C1 segment of cervical spinal cord (tissue), 14 donors: ENCODE results near the gene C1QTNF2.
A peak's percentile ranks its signal among the peaks of the same experiment; 100 is the strongest.
"Not testable (repeated sequence)": the region's sequence is repeated elsewhere in the genome, so short reads cannot be mapped to it uniquely, and the experiment has no call there.

Source experiments
- DNase-seq, 14 donors: peaks; one replicate each; lab custom pipeline; 2025; lab: John Stamatoyannopoulos, UW

C1QTNF2 gene

DNA sequence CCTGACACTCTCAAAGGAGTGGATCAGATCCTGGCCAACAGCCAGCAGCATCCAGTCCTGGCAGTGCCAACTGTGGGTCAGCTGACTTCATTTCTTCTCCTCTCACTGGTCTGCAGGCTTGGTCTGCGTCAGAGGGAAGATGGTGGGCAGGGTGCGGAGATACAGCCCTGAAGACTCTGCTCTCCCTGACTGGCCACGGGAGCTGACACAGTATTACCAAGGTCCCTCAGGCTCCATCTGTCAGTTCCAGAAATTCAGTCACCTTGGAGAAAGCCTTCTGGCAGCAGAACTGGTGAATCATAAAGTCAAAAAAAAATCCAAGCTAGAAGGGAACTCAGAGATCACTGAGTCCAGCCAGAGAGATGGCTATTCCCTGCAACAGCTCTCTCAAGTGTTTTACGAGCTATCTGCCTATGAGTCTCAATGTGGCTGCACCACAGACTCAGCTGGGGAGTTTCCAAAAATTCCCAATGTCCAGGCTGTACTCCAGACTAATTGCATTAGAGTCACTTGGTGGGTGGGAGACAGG is 27.9 kb downstream of the C1QTNF2 start:
- DNase-seq, result peak in 3 of 14 donors; percentile 13 to 87 (median 13)

DNA sequence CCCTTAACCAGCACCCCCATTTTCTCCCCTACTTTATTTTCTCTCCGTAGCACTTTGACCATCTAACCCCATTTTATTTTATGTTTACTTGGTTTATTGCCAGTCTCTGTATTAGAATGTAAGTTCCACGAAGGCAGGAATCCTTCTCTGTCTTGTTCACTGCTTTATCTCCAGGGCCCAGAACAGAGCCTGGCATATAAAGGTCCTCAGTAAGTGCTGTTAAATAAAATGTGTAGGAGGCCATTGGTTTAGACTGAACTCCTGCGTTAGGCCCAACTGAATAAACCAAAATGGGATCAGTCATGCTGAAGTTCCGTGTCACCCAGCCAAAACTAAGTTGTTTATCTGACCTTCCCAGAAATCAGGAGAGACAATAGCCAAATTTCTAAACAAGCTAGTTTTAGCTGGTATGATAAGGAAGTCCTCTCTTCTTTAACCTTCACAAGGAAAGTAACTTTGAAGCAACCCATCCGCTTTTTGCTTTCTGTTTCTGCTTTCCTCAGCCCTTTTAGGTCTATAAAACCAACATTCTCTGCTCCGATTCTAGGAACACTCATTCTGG is 29.0 kb downstream of the C1QTNF2 start:
- no peak for DNase-seq

DNA sequence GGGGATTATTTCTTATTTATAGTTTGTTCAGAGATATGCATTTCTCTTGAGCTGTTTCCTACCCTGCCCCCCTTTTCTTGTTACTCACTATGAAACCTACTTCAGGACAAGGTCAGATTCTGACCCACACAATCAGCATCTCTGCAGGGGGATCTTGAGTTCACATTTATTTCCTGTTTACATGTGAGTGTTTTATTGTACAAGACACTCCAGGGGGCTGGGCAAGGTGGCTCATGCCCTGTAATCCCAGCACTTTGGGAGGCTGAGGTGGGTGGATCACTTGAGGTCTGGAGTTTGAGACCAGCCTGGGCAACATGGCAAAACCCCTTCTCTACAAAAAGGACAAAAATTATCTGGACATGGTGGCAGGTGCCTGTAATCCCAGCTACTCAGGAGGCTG is 29.9 kb downstream of the C1QTNF2 start:
- not testable (repeated sequence) for DNase-seq

DNA sequence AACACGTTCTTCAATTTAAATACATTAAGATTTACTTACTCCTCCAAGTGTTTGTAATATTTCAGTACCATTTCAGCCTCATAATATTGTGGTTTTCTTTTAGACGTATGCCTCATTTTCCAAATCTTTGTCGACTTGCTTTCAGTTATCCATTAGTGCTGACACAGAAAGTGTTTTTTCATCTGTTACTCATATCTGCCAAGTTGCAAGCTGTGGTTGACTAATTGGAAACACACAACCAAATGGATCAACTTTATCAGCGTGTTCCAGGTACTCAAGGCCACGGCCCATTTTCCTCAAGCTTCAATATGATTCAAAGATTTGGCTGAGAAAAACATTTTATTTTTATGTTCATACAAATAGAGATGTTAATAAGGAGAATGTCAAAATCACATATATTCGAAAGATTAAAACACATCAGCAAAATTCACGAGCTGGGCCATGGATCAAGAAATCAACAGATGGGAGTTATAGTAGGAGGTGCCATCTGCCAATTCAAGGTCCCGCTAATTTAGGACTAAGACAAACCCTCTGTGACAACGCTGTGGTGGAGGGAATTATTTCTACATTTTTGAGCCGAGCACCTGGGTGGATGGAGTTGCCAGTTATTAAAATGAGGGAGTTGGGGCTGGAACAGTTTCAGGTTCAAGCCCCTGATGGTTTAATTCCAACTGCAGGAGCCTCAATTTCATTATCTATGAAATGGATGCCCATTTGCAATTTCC is 30.9 kb downstream of the C1QTNF2 start:
- DNase-seq, result peak in 1 of 14 donors; percentile 94

DNA sequence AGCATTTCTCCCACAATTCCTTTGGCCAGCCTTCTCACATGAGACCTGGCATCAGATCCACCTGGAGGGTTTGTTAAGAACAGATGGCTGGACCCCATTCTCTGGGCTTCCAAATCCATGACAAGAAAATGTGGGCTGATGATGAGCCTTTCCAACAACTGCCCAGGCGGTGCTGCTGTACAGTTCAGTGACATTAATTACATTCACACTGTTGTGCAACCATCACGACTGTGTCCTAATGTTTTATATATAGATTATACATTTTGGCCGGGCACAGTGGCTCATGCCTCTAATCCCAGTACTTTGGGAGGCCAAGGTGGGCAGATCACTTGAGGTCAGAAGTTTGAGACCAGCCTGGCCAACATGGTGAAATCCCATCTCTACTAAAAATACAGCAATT is 35.7 kb downstream of the C1QTNF2 start:
- DNase-seq, result not testable (repeated sequence)

DNA sequence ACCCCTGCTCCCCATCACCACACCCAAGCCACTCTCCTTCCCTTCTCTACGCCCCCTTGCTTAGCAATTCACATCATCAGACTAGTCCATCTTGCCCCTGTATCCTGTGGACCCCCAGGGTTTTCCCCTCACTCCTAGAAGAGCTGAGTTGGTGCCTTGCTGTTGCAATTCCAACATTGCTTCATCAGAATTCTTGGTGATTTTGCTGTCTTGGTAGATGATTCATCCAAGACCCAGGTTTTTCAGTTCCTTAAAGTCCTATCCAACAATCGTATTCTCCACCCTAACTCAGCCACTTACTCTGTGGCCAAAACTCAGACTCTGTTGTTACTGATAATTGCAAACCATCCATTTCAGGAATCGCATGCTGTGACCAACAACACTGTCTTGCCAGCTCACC is 36.7 kb downstream of the C1QTNF2 start:
- no peak for DNase-seq

DNA sequence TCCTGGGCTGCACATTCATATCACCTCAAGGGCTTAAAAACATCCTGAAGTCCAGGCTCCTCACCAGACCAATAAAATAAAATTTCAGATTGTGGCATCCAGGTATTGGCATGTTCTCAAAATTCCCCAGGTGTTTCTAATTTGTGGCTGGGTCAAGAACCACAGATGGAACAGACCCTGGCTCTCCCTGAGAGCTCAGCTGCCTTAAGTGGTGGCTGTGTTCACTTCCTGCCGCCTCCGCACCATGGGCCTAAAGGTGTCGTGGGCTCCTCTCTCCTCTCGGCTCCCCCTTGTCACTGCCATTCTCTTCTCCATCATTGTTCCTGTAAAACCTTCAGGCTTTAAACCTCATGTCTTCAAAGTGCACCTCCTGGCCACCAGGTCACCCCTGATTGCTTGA is 40.2 kb downstream of the C1QTNF2 start:
- DNase-seq, result no peak

DNA sequence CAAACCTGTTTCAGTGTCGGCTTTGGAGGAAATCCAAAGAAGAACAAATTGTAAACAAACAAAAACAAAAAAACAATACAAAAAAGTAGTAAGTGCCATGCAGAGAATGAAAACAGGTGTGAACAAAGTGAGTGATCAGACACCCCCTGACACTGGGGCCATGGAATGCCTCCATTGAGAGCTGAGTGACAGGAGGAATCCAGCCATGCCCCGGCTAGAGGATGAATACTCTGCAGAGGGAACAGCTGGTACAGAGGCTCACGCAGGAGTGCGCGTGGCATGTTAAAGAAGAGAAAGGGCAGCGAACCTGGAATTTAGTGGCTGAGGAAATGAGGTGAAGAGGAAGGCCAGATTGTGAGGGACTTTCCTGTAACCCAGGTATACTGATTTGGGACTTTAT is 42.6 kb downstream of the C1QTNF2 start:
- DNase-seq, result no peak

DNA sequence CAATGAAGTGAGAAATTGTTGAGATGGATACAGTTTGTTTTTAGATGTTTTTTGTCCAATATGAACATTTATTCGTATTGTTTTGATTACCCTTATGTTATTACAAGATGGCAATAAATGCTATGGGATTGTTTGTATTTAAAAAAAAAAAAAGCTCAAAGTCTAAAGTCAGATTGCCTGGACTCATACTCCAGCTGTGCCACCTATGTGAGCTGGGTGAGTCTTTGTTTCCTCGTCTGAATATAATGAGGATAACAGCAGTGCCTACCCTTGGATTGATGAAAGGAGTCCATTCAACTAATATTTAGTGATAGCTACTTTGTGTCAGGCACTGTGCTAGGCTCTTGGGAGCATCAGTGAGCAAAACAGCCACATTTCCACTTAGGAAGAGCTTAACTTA is 43.4 kb downstream of the C1QTNF2 start:
- DNase-seq, result no peak

DNA sequence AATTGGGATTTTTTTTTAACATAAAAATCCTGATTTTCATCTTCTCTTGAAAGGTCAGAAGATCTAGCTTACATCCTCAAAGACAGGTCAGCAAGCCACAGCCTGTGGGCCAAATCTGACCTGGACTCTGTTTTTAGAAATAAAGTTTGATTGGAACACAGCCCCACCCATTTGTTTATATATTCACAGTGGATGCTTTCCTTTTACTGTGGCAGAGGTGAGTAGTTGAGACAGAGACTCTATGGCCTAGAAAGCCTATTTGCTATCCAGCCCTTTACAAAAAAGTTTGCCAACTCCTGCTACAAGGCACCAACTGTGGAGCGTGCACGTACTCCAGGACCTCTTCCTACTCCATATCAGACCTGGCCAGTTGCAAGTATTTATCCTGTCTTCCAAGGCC is 44.7 kb downstream of the C1QTNF2 start:
- no peak for DNase-seq

DNA sequence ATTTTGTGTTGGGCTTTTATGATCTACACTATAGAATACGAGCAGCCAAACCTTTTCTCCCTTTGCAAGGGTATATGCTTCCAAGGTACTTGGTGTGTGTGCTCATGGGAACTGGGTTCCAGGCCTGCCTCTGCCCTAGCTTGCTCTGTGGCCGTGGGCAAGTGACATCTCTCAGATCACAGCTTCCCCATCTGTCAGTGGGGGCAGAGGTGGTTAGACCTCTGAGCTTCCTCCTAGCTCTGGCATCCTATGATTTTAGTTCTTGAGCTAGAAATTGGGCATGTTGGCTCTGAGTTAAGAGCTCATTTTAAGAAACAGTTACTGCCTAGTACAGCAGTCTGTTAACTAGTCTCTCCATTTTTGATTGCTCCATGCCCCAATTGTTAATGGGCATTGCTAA is 45.5 kb downstream of the C1QTNF2 start:
- no peak for DNase-seq

DNA sequence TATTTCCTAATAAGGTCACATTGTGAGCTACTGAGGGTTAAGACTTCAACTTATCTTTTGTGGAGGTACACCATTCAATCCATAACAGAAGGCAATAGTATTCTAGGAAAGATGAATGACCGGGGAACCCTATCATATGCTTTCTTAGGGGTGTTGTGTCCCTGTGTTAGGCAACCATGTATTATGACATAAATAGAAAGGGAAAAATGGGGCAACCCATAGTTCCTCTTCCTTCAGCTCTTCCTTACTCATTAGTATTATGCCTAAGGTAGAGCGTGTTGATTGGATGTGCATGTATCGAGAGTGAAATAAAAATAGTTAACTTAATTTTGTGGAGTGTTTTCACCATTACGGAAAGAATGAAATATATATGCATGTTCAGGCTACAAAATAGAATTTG is 52.0 kb downstream of the C1QTNF2 start:
- no peak for DNase-seq

DNA sequence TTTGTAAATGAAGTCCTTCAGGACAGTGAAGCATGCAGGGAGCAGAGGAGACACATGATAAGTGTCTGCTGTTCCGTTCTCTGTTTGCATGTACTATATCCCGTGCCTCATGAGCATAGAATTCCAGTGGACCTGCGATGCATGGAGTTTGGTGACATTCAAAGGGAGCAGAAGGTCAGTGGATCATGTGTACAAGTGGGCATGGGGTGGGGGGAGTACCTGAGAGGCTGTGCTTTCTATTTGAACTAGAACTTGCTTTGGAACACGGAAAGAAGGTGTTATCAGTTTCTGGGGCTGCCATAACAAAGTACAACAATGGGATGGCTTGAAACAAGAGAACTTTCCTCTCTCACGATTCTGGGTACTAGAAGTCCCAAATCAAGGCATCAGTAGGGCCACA is 53.0 kb downstream of the C1QTNF2 start:
- DNase-seq, result peak in 1 of 14 donors; percentile 24

DNA sequence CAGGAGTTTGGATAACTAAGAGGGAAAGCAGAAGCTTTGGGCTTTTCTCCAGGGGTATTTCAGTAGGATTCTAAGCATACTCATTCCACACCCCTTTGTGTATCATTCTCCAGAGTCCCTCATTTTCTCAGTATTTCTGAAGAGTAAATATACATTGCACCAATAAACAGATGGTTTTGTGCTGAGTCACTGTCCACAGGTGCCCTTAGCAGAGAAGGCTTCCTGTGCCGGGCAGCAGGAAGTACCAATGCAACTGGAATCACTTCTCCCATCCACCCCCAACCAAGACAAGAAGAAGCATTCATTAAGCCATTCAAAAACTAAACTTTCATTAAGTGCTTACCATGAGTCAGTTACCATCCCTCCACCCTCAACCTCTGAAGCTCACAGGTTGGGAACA is 54.5 kb downstream of the C1QTNF2 start:
- peak in 1 of 14 donors; percentile 52 for DNase-seq

DNA sequence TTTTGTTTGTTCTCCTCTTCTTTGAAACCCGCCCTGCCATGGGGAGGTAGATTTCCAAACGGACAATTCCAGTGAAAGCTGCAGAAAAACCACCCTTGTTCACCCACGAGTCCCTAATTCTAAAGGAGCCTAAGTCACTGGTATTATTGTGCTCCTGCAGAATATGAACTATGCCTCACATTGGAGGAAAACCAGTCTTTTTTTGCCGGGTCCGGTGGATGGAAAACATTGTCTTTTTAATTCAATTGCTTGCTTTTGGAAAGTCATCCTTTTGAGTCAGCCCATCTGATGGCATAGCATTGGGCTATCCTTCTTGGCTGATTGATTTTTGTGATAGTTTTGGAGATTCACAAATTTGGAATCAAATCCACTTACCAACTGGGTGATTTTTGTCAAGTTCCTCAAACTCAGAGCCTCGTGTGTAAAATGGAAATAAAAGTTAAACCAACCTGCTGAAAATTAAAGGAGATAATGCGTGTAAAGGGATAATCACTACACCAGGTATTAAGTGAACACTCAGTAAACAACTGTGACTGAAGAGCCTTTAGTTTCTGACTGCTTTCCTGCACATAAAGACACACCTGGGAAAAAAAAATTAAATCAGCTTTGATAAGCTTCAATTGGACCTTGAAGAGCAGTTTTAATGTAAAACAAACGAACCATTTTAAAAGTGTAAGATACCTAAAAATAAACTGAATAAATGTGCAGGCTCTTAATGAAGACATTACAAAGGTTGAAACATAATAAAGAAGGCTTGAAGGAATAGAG is 57.3 kb downstream of the C1QTNF2 start:
- peak in 1 of 14 donors; percentile 72 for DNase-seq

DNA sequence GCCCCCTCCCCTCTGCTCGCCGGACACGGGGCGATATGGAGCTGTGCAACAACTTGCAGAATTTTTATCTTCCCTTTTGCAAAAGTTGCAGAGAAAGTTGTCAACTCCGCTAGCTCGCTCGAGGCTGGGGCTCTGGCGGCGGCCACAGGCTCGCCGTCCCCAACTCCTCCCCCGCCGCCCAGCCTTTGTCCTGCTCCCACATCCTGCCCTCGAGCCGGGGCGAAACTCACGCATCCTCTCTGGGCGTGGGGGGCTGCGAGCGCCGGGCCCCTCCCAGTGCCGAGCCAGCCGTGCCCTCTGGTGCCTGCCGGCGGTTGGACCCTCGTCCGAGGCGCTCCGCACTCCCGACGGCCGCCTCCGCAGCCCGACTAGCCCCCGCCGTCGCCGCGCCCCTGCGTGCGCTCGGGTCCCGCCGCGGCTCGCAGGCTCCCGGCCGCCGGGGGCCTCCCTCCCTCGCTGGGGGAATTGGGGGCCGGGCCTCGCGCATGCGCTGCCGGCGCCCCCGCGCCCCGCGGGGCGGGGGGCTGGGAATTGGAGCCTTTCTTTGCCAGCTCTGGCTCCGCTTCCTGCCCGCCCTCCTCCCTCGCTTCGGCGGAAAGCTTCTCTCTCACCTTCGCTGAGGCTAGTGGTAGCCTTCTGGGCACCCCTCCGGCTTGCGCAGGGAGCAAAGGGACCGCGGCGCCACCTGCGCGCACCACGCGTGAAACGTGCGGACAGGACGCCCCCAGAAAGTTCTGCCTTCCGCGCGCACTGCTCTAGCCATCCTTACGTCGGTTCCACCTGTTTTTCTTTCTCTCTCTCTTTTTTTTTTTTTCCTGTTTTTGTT is 58.1 kb downstream of the C1QTNF2 start, which contains the start of gene CCNJL:
CCNJL (minus strand) TSS at position 431 of the 826 bp plus-strand sequence. CDS start 641 bp downstream, outside the sequence.
- DNase-seq, result peak in 10 of 14 donors; percentile 12 to 78 (median 42)

DNA sequence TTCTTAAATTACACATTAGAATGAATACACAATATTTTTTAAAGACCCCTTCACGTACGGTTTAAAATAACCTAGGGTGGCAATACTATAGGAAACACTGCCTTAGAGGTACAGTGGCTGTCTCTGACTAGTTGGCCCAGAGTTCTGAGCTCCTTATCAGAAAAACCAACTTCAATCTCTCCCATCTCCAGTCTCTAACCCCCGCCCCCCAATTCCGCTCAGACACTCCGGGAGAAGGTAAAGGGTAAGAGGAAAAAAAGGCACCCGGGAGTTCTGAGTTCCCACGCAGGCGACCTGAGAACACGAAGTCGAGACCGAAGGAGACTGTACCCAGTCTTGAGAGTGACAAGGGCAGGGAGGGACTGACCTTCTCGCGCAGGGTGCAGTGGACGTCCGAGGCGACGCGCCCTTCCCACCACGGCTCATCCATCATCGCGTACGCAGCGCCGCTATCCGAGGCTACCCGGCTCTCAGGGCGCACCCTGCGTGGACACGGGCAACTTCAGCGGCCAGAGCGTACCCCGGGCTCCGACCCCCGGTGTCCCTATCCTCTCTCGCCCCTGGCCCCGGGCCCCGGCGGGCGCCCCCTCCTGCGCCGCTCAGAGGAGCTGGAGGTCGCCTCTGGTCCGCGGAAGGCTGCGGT is 58.8 kb downstream of the C1QTNF2 start:
- DNase-seq, result peak in 2 of 14 donors; percentile 22 to 55

DNA sequence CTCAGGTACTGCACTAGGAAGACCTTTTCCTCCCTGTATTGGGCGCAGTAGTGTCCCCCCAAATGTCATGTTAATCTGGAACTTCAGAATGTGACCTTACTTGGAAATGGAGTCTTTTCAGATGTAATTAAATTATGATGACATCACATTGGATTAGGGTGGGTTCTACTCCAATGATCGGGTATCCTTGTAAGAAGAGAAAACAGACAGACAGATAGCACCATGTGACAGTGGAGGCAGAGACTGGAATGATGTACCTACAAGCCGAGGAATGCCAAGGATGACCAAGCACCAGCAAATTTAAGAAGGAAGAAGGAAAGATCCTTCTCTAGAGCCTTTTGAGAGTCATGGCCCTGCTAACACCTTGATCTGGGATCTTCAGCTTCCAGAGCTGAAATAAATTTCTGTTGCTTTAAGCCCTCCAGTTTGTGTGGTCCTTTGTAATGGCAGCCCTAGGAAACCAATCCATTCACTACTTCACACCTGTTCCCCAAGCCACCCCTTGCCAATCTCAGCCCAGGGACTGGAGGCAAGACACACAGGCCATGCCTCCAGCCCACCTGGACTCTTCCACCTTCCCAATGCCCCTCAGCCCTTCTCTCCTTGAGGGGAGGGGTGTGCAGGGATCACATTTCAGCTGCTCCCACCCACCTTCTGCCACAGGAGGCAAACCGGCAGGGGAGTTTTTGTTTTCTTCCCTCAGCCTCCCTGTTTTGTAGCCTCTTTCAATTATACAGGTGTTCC is 59.7 kb downstream of the C1QTNF2 start:
- DNase-seq, result peak in 1 of 14 donors; percentile 79

DNA sequence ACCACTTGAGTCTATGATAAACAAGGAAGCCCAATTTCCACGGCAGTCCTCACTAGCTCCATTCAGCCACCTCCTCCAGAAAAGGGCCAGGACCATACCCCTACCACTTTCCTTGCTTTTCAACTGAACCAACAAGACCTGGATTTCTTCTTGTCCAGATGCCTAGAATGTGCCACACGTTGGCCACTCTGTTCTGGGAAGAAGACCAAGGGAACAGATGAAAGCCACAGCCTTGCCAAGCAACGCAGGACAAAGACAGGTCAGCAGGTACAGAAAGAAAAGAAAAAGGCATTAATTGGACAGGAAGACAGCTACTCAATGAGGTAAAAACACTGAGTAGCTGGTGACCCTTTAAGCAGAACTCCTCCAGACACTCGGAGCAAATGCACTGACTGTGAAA is 60.3 kb downstream of the C1QTNF2 start:
- DNase-seq, result peak in 3 of 14 donors; percentile 2 to 90 (median 18)

DNA sequence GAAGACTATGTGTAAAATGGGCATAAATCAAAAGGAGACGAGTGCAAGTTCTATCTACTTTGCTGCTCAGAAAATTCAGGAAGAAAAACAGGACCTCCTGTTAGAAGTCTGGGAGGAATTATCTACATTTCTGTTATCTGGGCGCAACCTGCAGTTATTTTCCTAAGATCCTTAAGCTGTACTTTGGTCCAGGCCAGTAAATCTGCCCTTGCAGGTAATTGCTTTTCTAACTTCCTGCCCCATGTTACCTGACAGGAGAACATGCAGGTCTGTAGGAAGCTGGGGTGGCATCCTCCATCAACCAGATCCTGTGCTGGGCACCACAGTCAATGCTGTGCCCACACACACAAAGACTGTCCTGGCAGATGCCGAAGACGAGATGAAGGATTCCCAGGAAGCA is 63.7 kb downstream of the C1QTNF2 start:
- DNase-seq, result no peak
